NCI-H2107 treated with DMSO at 0.1 percent for 48 hours (cell line): Measurements from ENCODE around the gene ELANE.
A peak's percentile ranks its signal among the peaks of the same experiment; 100 is the strongest.
"Not testable (repeated sequence)": the region's sequence is repeated elsewhere in the genome, so short reads cannot be mapped to it uniquely, and the experiment has no call there.

Source experiments
- DNase-seq: peaks from one replicate; lab custom pipeline; 2025; ENCODE audit not compliant: unreplicated experiment; lab: John Stamatoyannopoulos, UW

ELANE gene

GRCh38 chr19:814152-815078, 37.7 kb upstream of the ELANE start:
- DNase-seq, result no peak

- no peak for DNase-seq
Measured at GRCh38 chr19:815079-815774, 36.9 kb upstream of the ELANE start.

GRCh38 chr19:815775-816499, 36.2 kb upstream of the ELANE start:
- no peak for DNase-seq

- no peak for DNase-seq
Measured at GRCh38 chr19:816500-816857, 35.6 kb upstream of the ELANE start.

- not testable (repeated sequence) for DNase-seq
Measured at GRCh38 chr19:820212-820611, 31.9 kb upstream of the ELANE start.

GRCh38 chr19:821231-821824, 30.8 kb upstream of the ELANE start:
- no peak for DNase-seq

GRCh38 chr19:821825-822503, 30.1 kb upstream of the ELANE start, which contains the start of gene PLPPR3:
TSS of gene PLPPR3 (minus strand) at chr19:821955. CDS start at chr19:821559, 396 bp downstream.
- DNase-seq, result no peak

- DNase-seq, result peak; percentile 10
Measured at GRCh38 chr19:823565-824121, 28.5 kb upstream of the ELANE start.

GRCh38 chr19:824885-825284, 27.2 kb upstream of the ELANE start:
- no peak for DNase-seq

GRCh38 chr19:825897-826644, 26.0 kb upstream of the ELANE start:
- no peak for DNase-seq

GRCh38 chr19:827314-827709, 24.8 kb upstream of the ELANE start:
- no peak for DNase-seq

GRCh38 chr19:827710-828321, 24.3 kb upstream of the ELANE start, which contains the start of gene AZU1:
TSS of gene AZU1 (plus strand) at chr19:827837. CDS start at chr19:827847, 10 bp downstream.
- DNase-seq, result no peak

- DNase-seq, result no peak
Measured at GRCh38 chr19:829129-829758, 22.9 kb upstream of the ELANE start.

- DNase-seq, result no peak
Measured at GRCh38 chr19:831407-832369, 20.4 kb upstream of the ELANE start.

- DNase-seq, result no peak
Measured at GRCh38 chr19:834216-834615, 17.9 kb upstream of the ELANE start.

GRCh38 chr19:835210-835810, 16.8 kb upstream of the ELANE start:
- no peak for DNase-seq
